Fibroblast of skin of scalp (primary cell): ENCODE measurements around the gene EPB41L5. TPM values are rescaled to one million over a fixed set of nuclear protein-coding genes. Genes with fewer than 3 reads are reported as not detected.
"Not testable (repeated sequence)": the region's sequence is repeated elsewhere in the genome, so short reads cannot be mapped to it uniquely, and the experiment has no call there.

Source experiments
- DNase-seq: peaks from one replicate; pipeline ENCODE4 v3.0.0-alpha.2; 2013
- polyA plus RNA-seq, 2 experiments: library from polyadenylated mRNA; unstranded; fragments of 120-200 nt; gene quantifications; one replicate each; pipeline ENCODE4 v1.2.1, GENCODE V29; 2013; ENCODE audit not compliant: insufficient read length in 2 of 2

Gene EPB41L5
- 7.1 TPM for polyA plus RNA-seq (2013, experiment 1 of 2; ENCODE audit: insufficient read length)
- polyA plus RNA-seq (2013, experiment 2 of 2; ENCODE audit: insufficient read length): 9.4 TPM

DNA sequence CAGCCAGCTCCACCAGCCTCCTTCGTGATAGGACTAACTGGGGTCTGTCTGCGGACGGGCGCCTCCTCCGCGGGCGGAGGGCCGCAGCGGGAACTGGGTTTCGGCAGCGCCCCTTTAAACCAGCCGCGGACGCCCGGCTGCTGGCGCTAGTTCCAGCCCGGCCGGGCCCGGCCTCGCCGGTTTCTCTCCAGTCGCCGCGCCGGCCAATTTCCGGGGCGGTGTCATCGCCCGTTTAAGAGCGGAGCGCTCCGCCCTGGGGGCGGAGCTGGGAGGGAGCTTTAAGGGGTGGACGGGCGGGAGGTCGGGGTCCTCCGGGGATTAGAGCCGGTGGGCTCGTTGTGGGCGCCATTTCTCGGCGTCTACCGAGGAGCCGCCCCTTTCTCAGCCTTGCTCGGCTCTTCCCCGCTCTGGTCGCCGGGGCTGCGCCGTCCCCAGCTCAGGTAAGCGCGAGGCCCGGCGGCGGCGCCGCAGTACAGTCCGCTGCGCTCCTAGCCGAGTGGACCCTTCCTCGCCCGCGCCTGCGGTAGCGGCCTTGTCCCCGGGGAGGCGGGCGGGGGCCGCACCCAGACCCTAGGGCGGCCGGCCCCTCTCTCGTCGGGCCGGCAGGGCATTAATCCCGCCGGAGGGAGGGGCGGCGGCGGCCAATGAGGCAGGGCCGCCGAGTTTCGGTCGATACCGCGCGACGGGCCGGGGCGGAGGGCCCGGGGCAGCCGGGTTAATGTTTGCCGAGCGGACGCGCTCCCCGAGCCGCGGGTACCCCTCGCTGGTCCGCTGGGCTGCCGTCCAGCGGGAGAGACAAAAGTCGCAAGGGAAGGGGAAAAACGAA lies at the start of gene EPB41L5:
Gene EPB41L5 (plus strand): TSS at position 307 of the 826 bp plus-strand sequence. CDS start 6,008 bp downstream, outside the sequence.
- peak; percentile 95 for DNase-seq

DNA sequence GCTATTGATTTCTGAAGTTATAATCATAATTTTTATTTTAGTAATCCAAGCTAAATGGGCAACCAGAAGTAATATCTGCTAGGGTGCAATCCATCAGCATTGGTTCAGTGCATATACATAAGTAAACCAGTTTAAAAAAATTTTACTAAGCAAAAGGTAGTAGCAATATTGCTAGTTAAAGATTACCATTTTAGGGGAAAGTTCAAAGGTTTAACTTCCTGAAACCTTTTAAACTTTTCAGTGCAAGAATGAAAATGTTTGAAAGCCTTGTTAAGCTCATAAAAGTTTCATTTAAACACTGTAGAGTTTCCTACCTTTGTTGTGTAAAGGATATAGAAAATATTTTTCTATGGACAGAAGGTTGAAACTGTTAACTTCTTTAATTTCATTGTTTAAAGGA lies 31.0 kb upstream of the EPB41L5 start:
- DNase-seq: no peak

DNA sequence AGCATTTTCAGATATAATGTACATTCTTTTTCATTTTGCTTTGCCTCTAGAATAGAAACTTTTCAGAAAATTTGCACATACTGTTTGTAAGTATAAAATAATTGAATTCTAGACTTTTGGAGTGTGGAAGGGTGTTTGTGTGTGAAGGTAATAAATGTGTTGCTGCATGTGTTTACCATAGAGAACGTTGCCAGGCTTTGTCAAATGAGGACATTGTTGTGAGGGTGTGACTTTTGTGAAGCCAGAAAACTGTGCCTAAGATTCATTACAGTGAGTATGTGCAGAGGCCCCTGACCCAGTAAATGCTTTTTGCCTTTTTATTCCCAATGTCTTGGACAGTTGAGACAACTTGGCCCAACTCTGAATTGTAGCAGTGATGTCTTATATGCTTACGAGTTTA lies 30.4 kb upstream of the EPB41L5 start:
- no peak for DNase-seq

DNA sequence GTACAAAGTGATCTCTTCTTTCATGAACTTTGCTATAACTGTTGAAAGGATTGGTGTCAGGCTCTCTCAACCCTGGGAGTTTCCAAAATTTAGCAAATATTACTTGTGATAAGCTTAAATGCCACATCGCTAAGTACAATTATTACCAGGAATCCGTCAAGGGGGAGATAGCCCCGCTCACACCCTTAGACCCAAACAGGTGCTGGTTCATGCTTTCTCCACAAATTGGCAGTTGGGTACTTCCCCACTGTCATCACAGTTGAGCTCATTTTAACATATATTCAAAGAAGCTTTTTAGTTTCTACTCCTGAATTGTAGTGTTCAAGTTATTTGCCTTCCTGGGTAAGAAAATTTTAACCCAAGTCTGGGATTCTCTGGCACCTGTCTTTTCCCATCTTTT lies 29.8 kb upstream of the EPB41L5 start:
- DNase-seq: no peak

DNA sequence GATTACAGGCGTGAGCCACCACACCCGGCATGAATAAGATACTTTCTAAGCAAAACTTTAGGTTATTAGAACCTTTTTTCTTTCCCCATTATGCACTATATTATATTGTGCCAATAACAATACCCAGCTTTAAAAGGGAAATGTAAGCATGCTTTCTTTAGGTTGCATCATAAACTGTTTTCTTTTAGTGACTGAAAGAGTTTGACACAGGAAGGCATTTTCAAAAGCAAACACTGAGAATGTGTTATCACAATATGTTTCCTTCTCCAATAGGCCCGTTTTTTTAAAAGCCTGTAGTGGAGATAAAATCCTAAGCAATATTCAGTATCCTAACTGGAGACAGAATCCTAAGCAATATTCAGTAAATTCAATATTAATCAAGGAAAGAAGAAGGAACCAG lies 16.7 kb upstream of the EPB41L5 start:
- DNase-seq: peak; percentile 45

DNA sequence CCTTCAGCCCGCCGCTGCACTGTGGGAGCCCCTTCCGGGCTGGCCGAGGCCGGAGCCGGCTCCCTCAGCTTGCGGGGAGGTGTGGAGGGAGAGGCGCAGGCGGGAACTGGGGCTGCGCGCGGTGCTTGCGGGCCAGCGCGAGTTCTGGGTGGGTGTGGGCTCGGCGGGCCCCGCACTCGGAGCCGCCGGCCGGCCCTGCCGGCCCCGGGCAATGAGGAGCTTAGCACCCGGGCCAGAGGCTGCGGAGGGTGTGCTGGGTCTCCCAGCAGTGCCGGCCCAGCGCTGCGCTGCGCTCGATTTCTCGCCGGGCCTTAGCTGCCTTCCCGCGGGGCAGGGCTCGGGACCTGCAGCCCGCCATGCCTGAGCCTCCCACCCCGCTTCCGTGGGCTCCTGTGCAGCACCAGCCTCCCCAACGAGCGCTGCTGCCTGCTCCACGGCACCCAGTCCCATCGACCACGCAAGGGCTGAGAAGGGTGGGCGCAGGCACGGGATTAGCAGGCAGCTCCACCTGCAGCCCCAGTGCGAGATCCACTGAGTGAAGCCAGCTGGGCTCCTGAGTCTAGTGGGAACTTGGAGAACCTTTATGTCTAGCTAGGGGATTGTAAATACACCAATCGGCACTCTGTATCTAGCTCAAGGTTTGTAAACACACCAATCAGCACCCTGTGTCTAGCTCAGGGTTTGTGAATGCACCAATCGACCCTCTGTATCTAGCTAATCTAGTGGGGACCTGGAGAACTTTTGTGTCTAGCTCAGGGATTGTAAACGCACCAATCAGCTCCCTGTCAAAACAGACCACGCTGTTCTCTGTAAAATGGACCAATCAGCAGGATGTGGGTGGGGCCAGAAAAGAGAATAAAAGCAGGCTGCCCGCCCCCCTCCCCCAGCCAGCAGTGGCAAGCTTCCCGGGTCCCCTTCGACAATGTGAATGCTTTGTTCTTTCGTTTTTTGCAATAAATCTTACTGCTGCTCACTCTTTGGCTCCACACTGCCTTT lies 15.7 kb upstream of the EPB41L5 start:
- DNase-seq: not testable (repeated sequence)

DNA sequence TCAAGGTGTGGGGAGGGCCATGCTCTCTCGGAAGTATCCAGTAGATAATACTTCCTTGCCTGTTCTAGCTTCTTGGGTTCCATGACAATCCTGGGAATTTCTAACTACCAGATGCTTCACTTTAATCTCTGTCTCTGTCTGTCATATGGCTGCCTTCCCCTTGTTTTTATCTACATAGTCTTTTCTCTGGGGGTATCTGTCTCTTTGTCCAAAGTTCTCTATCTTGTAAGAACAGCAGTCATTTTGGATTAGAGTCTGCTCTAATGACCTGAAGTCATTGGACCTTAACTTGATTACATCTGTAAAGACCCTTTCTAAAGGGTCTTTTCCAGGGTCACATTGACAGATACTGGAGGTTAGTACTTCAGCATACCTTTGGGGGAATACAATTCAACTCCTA lies 11.4 kb upstream of the EPB41L5 start:
- DNase-seq: no peak

DNA sequence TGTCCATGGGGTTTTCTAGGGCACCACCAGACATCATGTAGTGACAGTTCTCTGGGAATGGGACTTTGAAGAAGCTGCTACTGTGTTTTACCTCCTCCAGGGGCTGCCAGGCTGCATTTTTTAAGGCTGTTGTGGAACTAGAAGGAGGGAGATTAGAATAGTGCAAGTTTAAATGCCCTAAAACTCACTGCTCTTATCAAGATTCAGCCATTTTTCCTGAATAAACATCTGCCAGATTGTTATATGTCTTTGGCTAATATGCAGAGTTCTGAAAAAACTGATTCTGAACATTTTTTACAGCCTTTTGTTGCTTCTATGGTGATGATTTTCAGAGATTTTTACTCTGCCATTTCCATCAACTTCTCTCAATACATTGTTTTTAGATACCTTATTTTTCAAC lies 8.6 kb upstream of the EPB41L5 start:
- no peak for DNase-seq

DNA sequence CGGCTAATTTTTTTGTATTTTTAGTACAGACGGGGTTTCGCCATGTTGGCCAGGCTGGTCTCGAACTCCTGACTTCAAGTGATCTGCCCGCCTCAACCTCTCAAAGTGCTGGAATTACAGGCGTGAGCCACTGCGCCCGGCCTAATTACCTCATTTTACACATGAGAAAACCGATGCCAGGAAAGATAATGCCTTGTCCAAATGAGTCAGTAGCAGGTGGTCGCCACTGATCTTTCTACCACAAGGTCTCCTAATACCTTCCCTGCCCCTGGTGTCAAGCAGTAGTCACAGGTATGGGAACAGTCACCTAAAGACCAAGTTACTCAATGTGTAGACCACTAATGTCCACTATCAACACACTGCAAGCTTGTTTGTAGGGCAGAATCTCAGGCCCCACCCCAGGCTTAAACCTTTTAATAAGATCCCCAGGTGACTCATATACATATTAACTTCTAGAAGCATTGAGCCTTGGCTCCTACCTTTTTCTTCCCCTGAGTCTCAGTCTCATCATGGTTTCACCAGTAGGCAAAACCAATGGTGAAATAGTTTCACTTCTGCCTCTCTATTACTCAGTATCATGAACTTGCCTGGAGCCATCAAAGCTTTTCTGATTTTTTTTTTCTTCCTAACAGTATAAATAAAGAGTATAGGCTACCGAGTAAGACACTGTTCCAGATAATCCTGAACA lies 6.9 kb upstream of the EPB41L5 start:
- DNase-seq: no peak

DNA sequence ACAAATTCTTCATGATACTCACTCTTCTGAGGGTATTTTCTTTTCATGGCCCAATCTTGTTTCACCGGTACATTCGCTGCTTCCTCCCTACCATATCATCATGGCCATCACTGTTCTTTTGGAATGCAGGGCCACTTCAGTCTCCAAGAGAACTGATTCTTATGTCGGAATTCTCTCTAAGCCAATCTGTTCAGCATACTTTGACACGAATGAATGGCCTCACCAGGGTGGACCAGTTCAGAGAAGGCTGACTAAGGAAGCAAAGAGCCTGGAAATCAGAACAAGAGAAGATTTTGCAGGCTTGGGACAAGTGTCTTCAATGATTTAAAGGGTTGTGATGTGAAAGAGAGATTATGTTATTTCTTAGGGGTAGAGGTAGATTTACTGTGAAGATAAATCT lies 5.0 kb upstream of the EPB41L5 start:
- DNase-seq: no peak

DNA sequence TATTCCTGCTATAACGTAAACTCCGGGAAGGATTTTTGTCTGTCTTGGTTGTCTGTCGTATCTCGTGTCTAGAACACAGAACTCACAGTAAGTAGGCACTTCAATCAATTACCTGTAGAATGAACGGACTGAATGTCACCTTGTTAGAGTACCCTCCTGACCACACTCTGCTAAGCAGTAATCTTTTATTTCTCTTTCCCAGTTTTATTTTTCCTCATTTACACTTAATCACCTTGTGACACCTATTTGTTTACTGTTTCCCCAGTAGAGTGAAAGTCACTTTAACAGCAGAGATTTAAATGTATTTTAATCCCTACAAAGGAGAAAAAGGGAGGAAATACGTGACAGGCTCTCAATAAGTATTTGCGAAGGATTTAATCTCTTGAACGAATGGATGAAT lies 514 bp upstream of the EPB41L5 start:
- no peak for DNase-seq

DNA sequence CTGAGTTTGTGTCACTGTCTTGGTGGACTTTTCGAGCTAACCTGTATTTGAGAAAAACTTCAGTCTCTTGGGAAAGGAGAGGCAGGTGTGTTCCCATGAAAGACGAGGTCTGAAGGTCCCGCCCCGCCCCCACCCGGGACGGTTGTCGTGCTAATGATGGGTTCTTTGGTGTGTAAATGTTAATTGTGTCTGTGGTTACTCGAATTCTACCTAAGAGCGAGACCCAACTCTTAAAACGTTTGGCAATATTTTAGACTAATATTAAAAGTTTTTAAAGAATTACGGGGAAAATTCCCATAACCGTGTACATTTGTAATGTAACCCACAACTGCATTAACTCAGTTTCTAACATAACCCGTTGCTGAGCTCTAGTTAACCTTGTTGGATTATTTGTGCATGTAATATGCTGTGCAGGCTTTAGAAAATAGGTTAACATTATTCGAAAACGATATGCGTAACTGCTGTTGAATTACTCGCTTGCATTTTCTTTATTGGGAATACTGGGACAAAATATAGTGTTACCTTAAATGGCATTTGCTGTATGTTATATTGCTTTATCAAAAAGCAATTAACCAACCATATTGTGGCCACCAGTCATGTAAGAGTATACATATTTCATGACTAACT lies 833 bp downstream of the EPB41L5 start:
- no peak for DNase-seq

DNA sequence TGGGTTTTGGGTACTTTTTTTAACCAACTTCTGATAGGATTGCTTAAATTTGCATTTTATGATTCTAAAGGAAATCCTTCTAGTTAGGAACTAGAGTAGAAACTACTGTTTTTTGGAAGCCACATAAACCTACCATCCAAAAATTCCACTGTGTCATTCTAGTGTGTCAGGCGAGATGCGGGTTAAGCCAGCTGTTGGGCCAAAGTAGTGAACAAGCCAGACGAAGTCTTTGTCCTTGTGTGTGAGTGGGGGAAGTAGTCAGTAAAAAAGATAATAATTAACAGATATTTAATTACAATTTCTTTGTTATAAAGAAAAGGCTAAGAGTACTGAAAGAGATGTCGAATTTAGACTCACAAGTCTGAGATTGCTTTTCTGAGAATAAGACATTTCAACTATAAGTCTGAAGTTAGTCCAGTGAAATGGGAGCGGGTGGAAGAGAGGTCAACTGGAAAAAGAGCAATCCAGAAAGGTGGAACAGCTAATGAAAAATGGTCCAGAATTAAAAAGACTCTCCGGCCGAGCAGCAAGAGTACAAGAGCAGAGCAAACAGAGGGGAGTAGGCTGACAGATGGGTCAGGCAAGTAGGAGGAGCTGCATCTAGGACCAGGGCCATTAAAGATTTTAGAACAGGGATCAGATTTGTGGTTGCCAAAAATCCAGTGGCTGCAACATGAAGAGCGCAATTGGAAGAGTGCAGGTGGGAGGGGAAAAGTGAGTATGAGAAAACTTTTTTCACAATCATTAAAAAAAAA lies 1.5 kb downstream of the EPB41L5 start:
- DNase-seq: no peak

DNA sequence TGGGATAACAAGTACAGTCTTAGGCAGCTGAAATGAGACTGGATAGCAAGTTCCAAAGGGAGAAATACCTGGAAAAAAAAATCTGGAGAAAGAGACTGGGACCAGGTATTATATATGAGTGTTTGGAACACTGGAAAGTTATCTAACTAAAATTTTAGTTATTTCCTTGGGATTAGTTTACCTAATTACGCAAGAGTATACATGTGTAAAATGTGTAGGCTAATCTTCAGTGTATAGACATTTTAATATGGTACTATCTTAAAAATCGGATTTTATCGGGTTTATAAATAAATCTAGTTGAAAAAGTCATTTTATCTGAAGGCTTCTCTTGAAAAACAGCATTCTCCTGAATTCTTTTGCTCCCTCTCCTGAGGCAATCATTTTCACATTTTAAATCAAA lies 3.9 kb downstream of the EPB41L5 start:
- DNase-seq: no peak

DNA sequence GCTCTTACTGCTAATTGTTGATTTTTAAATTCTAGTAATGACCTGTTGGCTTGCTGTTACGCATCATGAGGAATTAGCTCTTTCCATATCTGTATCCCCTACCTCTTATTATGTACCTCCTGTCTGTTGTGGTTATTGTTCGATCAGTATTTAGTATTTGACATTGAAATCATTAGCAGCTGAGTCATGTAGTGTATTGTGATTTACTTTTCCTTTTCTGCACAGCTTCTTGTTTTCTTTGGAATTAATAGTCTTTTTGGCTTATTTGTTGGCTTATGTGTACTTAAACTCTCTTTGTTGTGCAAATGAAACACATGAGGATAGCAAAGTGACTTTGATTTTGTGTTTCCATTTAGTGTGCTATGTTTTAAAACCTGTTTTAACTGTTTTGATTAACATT lies 4.3 kb downstream of the EPB41L5 start:
- no peak for DNase-seq

DNA sequence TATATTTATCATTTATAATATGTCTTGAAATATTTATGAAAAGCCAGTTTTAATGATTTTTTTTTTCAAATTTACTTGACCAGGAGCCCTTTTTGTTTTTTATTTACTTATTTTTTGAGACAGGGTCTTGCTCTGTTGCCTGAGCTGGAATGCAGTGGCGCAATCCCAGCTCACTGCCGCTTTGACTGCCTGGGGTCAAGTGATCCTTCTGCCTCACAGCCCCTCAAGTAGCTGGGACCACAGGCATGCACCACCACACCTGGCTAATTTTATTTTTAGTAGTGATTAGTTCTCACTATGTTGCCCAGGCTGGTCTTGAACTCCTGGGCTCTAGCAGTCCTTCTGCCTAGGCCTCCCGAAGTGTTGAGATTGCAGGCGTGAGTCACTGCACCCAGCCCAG lies 5.7 kb downstream of the EPB41L5 start:
- DNase-seq: no peak

DNA sequence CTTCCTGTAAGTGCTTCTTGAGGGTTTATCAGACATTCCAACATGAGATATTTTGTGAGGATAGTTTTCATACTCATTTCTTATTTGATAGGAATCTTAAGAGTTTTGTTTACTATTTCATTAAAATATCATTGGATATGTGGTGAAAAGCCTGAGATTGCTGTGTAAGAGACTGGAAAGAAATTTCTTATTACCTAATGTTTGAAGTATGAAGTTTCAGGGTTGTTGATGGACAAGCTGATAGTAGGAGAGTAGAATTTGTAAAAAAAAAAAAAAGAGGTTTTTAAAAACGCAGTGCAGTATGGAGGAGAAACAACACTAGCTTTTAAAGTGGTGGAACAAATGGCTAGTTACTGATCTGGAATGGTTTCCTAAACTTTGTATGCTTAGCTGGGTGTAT lies 7.7 kb downstream of the EPB41L5 start:
- DNase-seq: no peak

DNA sequence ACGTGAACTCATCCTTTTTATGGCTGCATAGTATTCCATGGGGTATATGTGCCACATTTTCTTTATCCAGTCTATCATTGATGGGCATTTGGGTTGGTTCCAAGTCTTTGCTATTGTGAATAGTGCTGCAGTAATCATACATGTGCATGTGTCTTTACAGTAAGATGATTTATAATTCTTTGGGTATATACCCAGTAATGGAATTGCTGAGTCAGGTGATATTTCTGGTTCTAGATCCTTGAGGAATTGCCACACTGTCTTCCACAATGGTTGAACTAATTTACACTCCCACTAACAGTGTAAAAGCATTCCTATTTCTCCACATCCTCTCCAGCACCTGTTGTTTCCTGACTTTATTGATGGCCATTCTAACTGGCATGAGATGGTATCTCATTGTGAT lies 9.6 kb downstream of the EPB41L5 start:
- DNase-seq: not testable (repeated sequence)

DNA sequence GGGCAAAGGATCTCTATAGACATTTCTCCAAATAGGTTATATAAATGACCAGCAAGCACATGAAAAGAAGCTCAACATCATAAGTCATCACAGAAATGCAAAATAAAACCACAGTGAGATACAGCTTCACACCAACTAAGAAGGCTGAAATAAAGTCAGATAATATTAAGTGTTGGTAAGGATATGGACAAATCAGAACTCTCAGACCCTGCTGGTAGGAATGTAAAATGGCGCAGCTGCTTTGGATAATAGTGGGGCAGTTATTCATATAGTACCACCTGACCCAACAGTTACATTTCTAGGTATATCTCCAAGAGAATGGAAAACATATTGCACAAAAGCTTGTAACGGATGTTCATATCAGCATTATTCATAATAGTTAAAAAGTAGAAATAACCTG lies 14.0 kb downstream of the EPB41L5 start:
- DNase-seq: no peak

DNA sequence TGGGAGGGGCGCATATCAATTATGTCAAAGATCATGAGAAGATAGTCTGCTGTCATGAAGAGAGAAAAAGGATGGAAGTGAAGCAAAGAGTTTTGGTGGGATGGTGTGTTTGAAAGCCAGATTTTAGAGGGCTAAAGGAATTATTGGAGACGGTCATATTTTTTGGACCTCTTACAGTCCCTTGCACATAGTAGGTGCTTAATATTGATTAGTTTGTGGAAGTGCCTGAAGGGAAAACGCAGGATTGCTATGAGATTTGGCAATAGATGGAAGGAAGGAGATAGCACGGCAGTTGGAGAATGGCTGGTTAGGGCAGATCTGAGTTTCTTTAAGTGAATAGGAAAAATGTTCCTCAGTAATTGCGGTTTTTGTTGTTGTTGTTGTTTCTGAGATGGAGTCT lies 15.9 kb downstream of the EPB41L5 start:
- DNase-seq: no peak
